Neural cell (in vitro differentiated cells): ENCODE measurements around the gene SEC24C.

Experiments
- CTCF ChIP-seq: fragments of 450-650 bp; IDR thresholded peaks from 2 replicates; pipeline ENCODE4 v1.5.1; 2014; ENCODE audit warnings: antibody characterized with exemption, mild to moderate bottlenecking, moderate library complexity; ENCODE audit not compliant: poor library complexity, severe bottlenecking
- POLR2AphosphoS5 ChIP-seq: IDR thresholded peaks from 2 replicates; pipeline ENCODE4 v1.6.1; 2012
- TAF1 ChIP-seq: IDR thresholded peaks from 2 replicates; pipeline ENCODE4 v1.6.1; 2012; ENCODE audit warnings: low read depth

- no peak for TF ChIP-seq TAF1
- no peak for TF ChIP-seq POLR2AphosphoS5
- TF ChIP-seq CTCF: no peak
Observed at GRCh38 chr10:73819513-73820093, 75.4 kb downstream of the SEC24C start.
